K562 (cell line): ENCODE measurements around the gene IGSF9. TPM values are rescaled to one million over a fixed set of nuclear protein-coding genes. Genes with fewer than 3 reads are reported as not detected.

Source experiments
- FIP1L1 ChIP-seq: fragments of 200-400 bp; formaldehyde crosslinking; IDR thresholded peaks from 2 replicates; pipeline ENCODE4 v1.6.1; 2018; ENCODE audit warnings: mild to moderate bottlenecking, low read depth, low read length; ENCODE audit not compliant: poor library complexity, severe bottlenecking
- PBX2 ChIP-seq, 2 experiments: IDR thresholded peaks in 1 of 2; conservative IDR thresholded peaks in 1 of 2; 2 replicates each; pipeline ENCODE4 v1.6.1; 2016; ENCODE audit warnings: low read depth in 2 of 2, mild to moderate bottlenecking in 1 of 2, missing compliant biosample characterization in 1 of 2, missing genetic modification characterization in 1 of 2, moderate library complexity in 1 of 2
- WHSC1 ChIP-seq: IDR thresholded peaks from one replicate; pipeline ENCODE4 v1.6.1; 2012; ENCODE audit warnings: low read length, control low read depth, inconsistent platforms
- ZNF280A ChIP-seq: fragments of 450-650 bp; IDR thresholded peaks from 2 replicates; pipeline ENCODE4 v1.6.1; 2018; ENCODE audit warnings: mild to moderate bottlenecking, low read depth; ENCODE audit not compliant: partially characterized antibody
- polyA plus RNA-seq, 8 experiments: library from polyadenylated mRNA; depleted of rRNA in 4 of 8; stranded (reverse) in 5 of 8; unstranded in 3 of 8; fragments of >200 nt; fragmentation: Nextera tagmentation in 2 of 8; fragmentation: Illumina TruSeq in 1 of 8; extraction: Ambion mirVana in 2 of 8; extraction: Trizol in 1 of 8; gene quantifications; 2 replicates each; pipeline versions ENCODE4 v1.2.1 to v1.2.3, GENCODE V29; 2011 to 2014; ENCODE audit warnings: inconsistent platforms in 1 of 8, missing spikeins in 1 of 8
- total RNA-seq, 7 experiments: library from RNA; depleted of rRNA in 6 of 7; stranded (reverse); fragments of >200 nt in 6 of 7; fragmentation: Illumina TruSeq in 2 of 7; extraction: Trizol in 2 of 7; gene quantifications; 2 replicates each; pipeline versions ENCODE4 v1.2.1 to v1.2.3, GENCODE V29; 2011 to 2021; ENCODE audit warnings: low replicate concordance in 1 of 7

The IGSF9 gene
- total and polyA plus RNA-seq, 9 of the 15 experiments (the other 6 are each of a cell fraction or from before 2014, with no cell fraction given) = 0.03 to 0.29 (median 0.07) TPM; not detected in 1

GRCh38 chr1:159891275-159892157 is 53.9 kb downstream of the IGSF9 start (continued):
- no peak for TF ChIP-seq PBX2 (CRISPR knock-in tag; IDR thresholded peaks at IDR 0.05; ENCODE audit: low read depth)
- no peak for TF ChIP-seq PBX2 (tag; conservative IDR thresholded peaks at IDR 0.05; ENCODE audit: low read depth)
- no peak for TF ChIP-seq FIP1L1
- no peak for TF ChIP-seq ZNF280A
- no peak for TF ChIP-seq WHSC1
- TF ChIP-seq, all 486 proteins: peak for 16
